ENCODE data around the gene FILIP1L. TPM values are rescaled to one million over a fixed set of nuclear protein-coding genes. Genes with fewer than 3 reads are reported as not detected.

Gene FILIP1L
- total RNA-seq, 4 donors from 2014 or later = 87.1 to 115 (median 99.6) TPM

GRCh38 chr3:100040451-100041225 is 73.7 kb downstream of the FILIP1L start:
- in situ Hi-C loops (cut with MboI; ENCODE audit: low sequenced_read_pairs in 4 of 4) = no loop called here
- intact Hi-C loops (cut with DNase I; ENCODE audit: low total_unique reads) = no loop called here
- peaks cover 53 to 57% of the 10 kb centered on the region in 2 donors for H3K4me1 ChIP-seq

GRCh38 chr3:100039075-100039474 is 75.2 kb downstream of the FILIP1L start:
- peak overlapping the region; percentile 87 to 94 (median 88) for H3K27ac ChIP-seq
- no peak for DNase-seq
- no peaks in the 10 kb centered on the region for H3K9me3 ChIP-seq

More at GRCh38 chr3:100040451-100041225, 73.7 kb downstream of the FILIP1L start:
- ATAC-seq (peak; percentile 86 to 92), DNase-seq (peak; percentile 48 to 67)
- TF ChIP-seq POLR2A (IDR thresholded peaks at IDR 0.05) (no peak), CTCF (IDR thresholded peaks at IDR 0.05 in 4 of 5, conservative IDR thresholded peaks at IDR 0.05 in 1 of 5) (no peak)
- H3K9me3 ChIP-seq = no peaks in the 10 kb centered on the region
- H3K27me3 ChIP-seq = no peaks in the 10 kb centered on the region
- H3K36me3 ChIP-seq = no peaks in the 10 kb centered on the region
- no peak overlapping the region for H3K4me3 ChIP-seq
- peak overlapping the region; percentile 87 to 94 (median 88) for H3K27ac ChIP-seq

GRCh38 chr3:100033903-100034471 is 80.3 kb downstream of the FILIP1L start:
- Histone ChIP-seq H3K36me3 (no peaks in the 10 kb centered on the region), H3K27ac (peak overlapping the region; percentile 10 to 87 (median 81)), H3K4me1 (peaks cover 55 to 58% of the 10 kb centered on the region in 2 donors), H3K9me3 (no peaks in the 10 kb centered on the region), H3K4me3 (no peak overlapping the region), H3K27me3 (no peaks in the 10 kb centered on the region)
- DNase-seq (no peak), ATAC-seq (no peak)
- TF ChIP-seq CTCF (IDR thresholded peaks at IDR 0.05 in 4 of 5, conservative IDR thresholded peaks at IDR 0.05 in 1 of 5) = no peak
- no peak for TF ChIP-seq POLR2A (IDR thresholded peaks at IDR 0.05)
- intact Hi-C loops (cut with DNase I; ENCODE audit: low total_unique reads) (no loop called here), in situ Hi-C loops (cut with MboI; ENCODE audit: low sequenced_read_pairs in 4 of 4) (no loop called here)

More at GRCh38 chr3:100039075-100039474, 75.2 kb downstream of the FILIP1L start:
- H3K27me3 ChIP-seq = no peaks in the 10 kb centered on the region
- TF ChIP-seq POLR2A (IDR thresholded peaks at IDR 0.05) (no peak), CTCF (IDR thresholded peaks at IDR 0.05 in 4 of 5, conservative IDR thresholded peaks at IDR 0.05 in 1 of 5) (no peak)
- in situ Hi-C loops (cut with MboI; ENCODE audit: low sequenced_read_pairs in 4 of 4) (no loop called here), intact Hi-C loops (cut with DNase I; ENCODE audit: low total_unique reads) (no loop called here)
- no peak for ATAC-seq
- H3K36me3 ChIP-seq = no peaks in the 10 kb centered on the region
- H3K4me3 ChIP-seq = no peak overlapping the region
- peaks cover 51 to 52% of the 10 kb centered on the region in 2 donors for H3K4me1 ChIP-seq

- no peaks in the 10 kb centered on the region for H3K27me3 ChIP-seq
- DNase-seq (no peak), ATAC-seq (no peak)
- TF ChIP-seq POLR2A (IDR thresholded peaks at IDR 0.05) = no peak
- TF ChIP-seq CTCF (IDR thresholded peaks at IDR 0.05 in 4 of 5, conservative IDR thresholded peaks at IDR 0.05 in 1 of 5) = no peak
- in situ Hi-C loops (cut with MboI; ENCODE audit: low sequenced_read_pairs in 4 of 4) = no loop called here
- intact Hi-C loops (cut with DNase I; ENCODE audit: low total_unique reads) = no loop called here
- no peaks in the 10 kb centered on the region for H3K9me3 ChIP-seq
- H3K4me1 ChIP-seq = peaks cover 58 to 60% of the 10 kb centered on the region in 2 donors
- no peak overlapping the region for H3K4me3 ChIP-seq
- peak overlapping the region; percentile 73 to 87 (median 81) for H3K27ac ChIP-seq
- no peaks in the 10 kb centered on the region for H3K36me3 ChIP-seq
Measured at GRCh38 chr3:100033184-100033583, 81.1 kb downstream of the FILIP1L start.
